Loucy (cell line): ENCODE results near the gene CC2D1A.

Source experiments
- H2AFZ ChIP-seq: fragments of 200-600 bp; sonication (generic); 2 replicates; pipeline ENCODE4 v1.6.0; 2016; ENCODE audit warnings: antibody characterized with exemption, mild to moderate bottlenecking, low read length, moderate library complexity
- H3F3A ChIP-seq: fragments of 200-600 bp; 2 replicates; pipeline ENCODE4 v1.6.0; 2016; ENCODE audit warnings: antibody characterized with exemption, low read depth, mild to moderate bottlenecking
- H3K27me3 ChIP-seq: fragments of 200-600 bp; sonication (generic); 2 replicates; pipeline ENCODE4 v1.6.1; 2014; ENCODE audit warnings: low read length, mild to moderate bottlenecking; ENCODE audit not compliant: insufficient read depth, poor library complexity, severe bottlenecking
- H3K36me3 ChIP-seq: fragments of 200-600 bp; sonication (generic); 2 replicates; pipeline ENCODE4 v1.6.1; 2016; ENCODE audit warnings: low read length; ENCODE audit not compliant: insufficient read depth
- H3K4me1 ChIP-seq: fragments of 200-600 bp; sonication (generic); 2 replicates; pipeline ENCODE4 v1.5.1; 2014; ENCODE audit warnings: low read length, mild to moderate bottlenecking; ENCODE audit not compliant: insufficient read depth, poor library complexity, severe bottlenecking
- H3K4me2 ChIP-seq: fragments of 200-600 bp; sonication (generic); 2 replicates; pipeline ENCODE4 v1.6.0; 2014; ENCODE audit warnings: antibody characterized with exemption, low read length, low read depth, mild to moderate bottlenecking; ENCODE audit not compliant: poor library complexity, severe bottlenecking
- H3K4me3 ChIP-seq: fragments of 200-600 bp; sonication (generic); 2 replicates; pipeline ENCODE4 v1.5.1; 2014; ENCODE audit warnings: low read length, mild to moderate bottlenecking, mixed read lengths; ENCODE audit not compliant: poor library complexity, severe bottlenecking
- H3K79me2 ChIP-seq: fragments of 200-600 bp; sonication (generic); 2 replicates; pipeline ENCODE4 v1.6.1; 2014; ENCODE audit warnings: low read length; ENCODE audit not compliant: insufficient read depth
- H3K9ac ChIP-seq: fragments of 200-600 bp; sonication (generic); 2 replicates; pipeline ENCODE4 v1.6.0; 2014; ENCODE audit warnings: mild to moderate bottlenecking, low read depth, low read length, moderate library complexity; ENCODE audit not compliant: poor library complexity, severe bottlenecking
- H3K9me2 ChIP-seq: fragments of 200-600 bp; sonication (generic); replicated peaks from 2 replicates; pipeline ENCODE4 v1.6.1; 2016; ENCODE audit warnings: low read depth, low read length, mixed read lengths
- H3K9me3 ChIP-seq: fragments of 200-600 bp; sonication (generic); 2 replicates; pipeline ENCODE4 v1.6.1; 2014; ENCODE audit warnings: mild to moderate bottlenecking, antibody characterized with exemption, low read length, low read depth; ENCODE audit not compliant: insufficient read depth
- H4K20me1 ChIP-seq: fragments of 200-600 bp; sonication (generic); 2 replicates; pipeline ENCODE4 v1.6.0; 2014; ENCODE audit warnings: antibody characterized with exemption, low read length, mild to moderate bottlenecking; ENCODE audit not compliant: insufficient read depth, poor library complexity, severe bottlenecking
- CTCF ChIP-seq: fragments of 200-600 bp; sonication (generic); conservative IDR thresholded peaks from 2 replicates; pipeline ENCODE4 v1.5.1; 2014; ENCODE audit warnings: mild to moderate bottlenecking, antibody characterized with exemption, low read length
- EZH2phosphoT487 ChIP-seq: fragments of 200-600 bp; IDR thresholded peaks from 2 replicates; pipeline ENCODE4 v1.6.1; 2018; ENCODE audit warnings: antibody characterized with exemption, mild to moderate bottlenecking, moderate library complexity, borderline replicate concordance

CC2D1A gene

GRCh38 chr19:13917888-13918406 is 11.9 kb downstream of the CC2D1A start:
- Histone ChIP-seq H3K9me3 (0 out of 2 replicates have a peak, but pooled peaks cover 3% of the 10 kb centered on the region), H3K4me2 (no peak overlapping the region), H3F3A (peaks cover 4% of the 10 kb centered on the region; the same call in 1 of the 2 replicates), H3K36me3 (peaks cover 25% of the 10 kb centered on the region; the same call in 1 of the 2 replicates), H3K4me1 (no peaks in the 10 kb centered on the region), H3K27me3 (no peaks in the 10 kb centered on the region), H3K9me2 (no peaks in the 10 kb centered on the region), H4K20me1 (no peaks in the 10 kb centered on the region), H3K4me3 (no peak overlapping the region), H3K79me2 (no peaks in the 10 kb centered on the region), H2AFZ (no peak overlapping the region), H3K9ac (no peak overlapping the region)
- no peak for TF ChIP-seq CTCF
- TF ChIP-seq EZH2phosphoT487 = no peak

- Histone ChIP-seq H3K9ac (no peak overlapping the region), H3K4me1 (no peaks in the 10 kb centered on the region), H3F3A (peaks cover 4% of the 10 kb centered on the region; the same call in 1 of the 2 replicates), H3K36me3 (peaks cover 18% of the 10 kb centered on the region; the same call in 1 of the 2 replicates), H3K79me2 (no peaks in the 10 kb centered on the region), H3K9me2 (no peaks in the 10 kb centered on the region), H3K4me3 (no peak overlapping the region), H2AFZ (no peak overlapping the region), H4K20me1 (no peaks in the 10 kb centered on the region), H3K9me3 (0 out of 2 replicates have a peak, but pooled peaks cover 3% of the 10 kb centered on the region), H3K4me2 (no peak overlapping the region), H3K27me3 (no peaks in the 10 kb centered on the region)
- TF ChIP-seq EZH2phosphoT487 = no peak
- TF ChIP-seq CTCF = no peak
Observed at GRCh38 chr19:13918726-13919411, 12.9 kb downstream of the CC2D1A start.

GRCh38 chr19:13920524-13920923 is 14.5 kb downstream of the CC2D1A start:
- Histone ChIP-seq H4K20me1 (no peaks in the 10 kb centered on the region), H3F3A (peaks cover 4% of the 10 kb centered on the region; the same call in 1 of the 2 replicates), H3K36me3 (peaks cover 13% of the 10 kb centered on the region; the same call in 1 of the 2 replicates), H3K79me2 (no peaks in the 10 kb centered on the region), H3K9me3 (0 out of 2 replicates have a peak, but pooled peaks cover 3% of the 10 kb centered on the region), H3K9me2 (no peaks in the 10 kb centered on the region), H3K9ac (no peak overlapping the region), H3K4me3 (no peak overlapping the region), H3K4me2 (no peak overlapping the region), H2AFZ (no peak overlapping the region), H3K4me1 (no peaks in the 10 kb centered on the region), H3K27me3 (no peaks in the 10 kb centered on the region)
- TF ChIP-seq EZH2phosphoT487 = no peak
- no peak for TF ChIP-seq CTCF
